Measurements from ENCODE around the gene ARHGAP31.
"Not testable (repeated sequence)": the region's sequence is repeated elsewhere in the genome, so short reads cannot be mapped to it uniquely, and the experiment has no call there.

The ARHGAP31 gene

GRCh38 chr3:119293871-119294695, at the start of gene ARHGAP31:
ARHGAP31 (plus strand) TSS chr3:119294383; CDS start chr3:119294905, 522 bp downstream.
- peak within 1 kb of the TSS; percentile 94 for H3K27ac Mint-ChIP-seq
- H3K4me1 Mint-ChIP-seq = peaks cover 58% of the 10 kb centered on the region
- peak; percentile 91 for ATAC-seq
- H3K36me3 Mint-ChIP-seq = peaks cover 4% of the 10 kb centered on the region
- no peaks in the 10 kb centered on the region for H3K27me3 Mint-ChIP-seq
- peak within 1 kb of the TSS; percentile 92 for H3K4me3 Mint-ChIP-seq
- no peaks in the 10 kb centered on the region for H3K9me3 Mint-ChIP-seq

GRCh38 chr3:119245778-119246177, 48.4 kb upstream of the ARHGAP31 start:
- Mint-ChIP-seq H3K27ac (no peak overlapping the region), H3K4me1 (peaks cover 9% of the 10 kb centered on the region), H3K36me3 (peaks cover 14% of the 10 kb centered on the region), H3K27me3 (no peaks in the 10 kb centered on the region), H3K9me3 (peaks cover 15% of the 10 kb centered on the region), H3K4me3 (no peak overlapping the region)
- no peak for ATAC-seq

GRCh38 chr3:119255214-119255613, 39.0 kb upstream of the ARHGAP31 start:
- Mint-ChIP-seq H3K4me1 (peaks cover 30% of the 10 kb centered on the region), H3K27ac (no peak overlapping the region), H3K36me3 (no peaks in the 10 kb centered on the region), H3K9me3 (peaks cover 3% of the 10 kb centered on the region), H3K4me3 (no peak overlapping the region), H3K27me3 (no peaks in the 10 kb centered on the region)
- no peak for ATAC-seq

- no peak for ATAC-seq
Observed at GRCh38 chr3:119257111-119257510, 37.1 kb upstream of the ARHGAP31 start.

GRCh38 chr3:119257654-119258410, 36.4 kb upstream of the ARHGAP31 start:
- Mint-ChIP-seq H3K9me3 (no peaks in the 10 kb centered on the region), H3K4me3 (peak overlapping the region; percentile 17), H3K27ac (peak overlapping the region; percentile 76), H3K27me3 (no peaks in the 10 kb centered on the region), H3K36me3 (no peaks in the 10 kb centered on the region), H3K4me1 (peaks cover 30% of the 10 kb centered on the region)
- peak; percentile 86 for ATAC-seq

More at GRCh38 chr3:119257111-119257510, 37.1 kb upstream of the ARHGAP31 start:
- H3K36me3 Mint-ChIP-seq = no peaks in the 10 kb centered on the region
- H3K27me3 Mint-ChIP-seq = no peaks in the 10 kb centered on the region
- peaks cover 30% of the 10 kb centered on the region for H3K4me1 Mint-ChIP-seq
- H3K27ac Mint-ChIP-seq = peak overlapping the region; percentile 76
- peaks cover 3% of the 10 kb centered on the region for H3K9me3 Mint-ChIP-seq
- H3K4me3 Mint-ChIP-seq = no peak overlapping the region

GRCh38 chr3:119258915-119259314, 35.3 kb upstream of the ARHGAP31 start:
- Mint-ChIP-seq H3K4me1 (peaks cover 35% of the 10 kb centered on the region), H3K4me3 (no peak overlapping the region), H3K27me3 (no peaks in the 10 kb centered on the region), H3K36me3 (no peaks in the 10 kb centered on the region), H3K9me3 (no peaks in the 10 kb centered on the region), H3K27ac (peak overlapping the region; percentile 76)
- peak; percentile 88 for ATAC-seq

GRCh38 chr3:119259821-119260220, 34.4 kb upstream of the ARHGAP31 start:
- H3K27me3 Mint-ChIP-seq = no peaks in the 10 kb centered on the region
- no peaks in the 10 kb centered on the region for H3K9me3 Mint-ChIP-seq
- ATAC-seq = no peak
- no peak overlapping the region for H3K27ac Mint-ChIP-seq
- no peaks in the 10 kb centered on the region for H3K36me3 Mint-ChIP-seq
- peaks cover 37% of the 10 kb centered on the region for H3K4me1 Mint-ChIP-seq
- H3K4me3 Mint-ChIP-seq = no peak overlapping the region

GRCh38 chr3:119261055-119261454, 33.1 kb upstream of the ARHGAP31 start:
- peaks cover 37% of the 10 kb centered on the region for H3K4me1 Mint-ChIP-seq

GRCh38 chr3:119270212-119270611, 24.0 kb upstream of the ARHGAP31 start:
- H3K27me3 Mint-ChIP-seq, H3K4me3 Mint-ChIP-seq, H3K9me3 Mint-ChIP-seq, ATAC-seq, H3K27ac Mint-ChIP-seq, H3K4me1 Mint-ChIP-seq, H3K36me3 Mint-ChIP-seq: not testable (repeated sequence)

More at GRCh38 chr3:119261055-119261454, 33.1 kb upstream of the ARHGAP31 start:
- Mint-ChIP-seq H3K36me3 (no peaks in the 10 kb centered on the region), H3K27me3 (no peaks in the 10 kb centered on the region), H3K27ac (no peak overlapping the region), H3K4me3 (no peak overlapping the region), H3K9me3 (no peaks in the 10 kb centered on the region)
- no peak for ATAC-seq

- no peak overlapping the region for H3K27ac Mint-ChIP-seq
- peaks cover 3% of the 10 kb centered on the region for H3K9me3 Mint-ChIP-seq
- ATAC-seq = no peak
- H3K4me1 Mint-ChIP-seq = peaks cover 6% of the 10 kb centered on the region
- no peak overlapping the region for H3K4me3 Mint-ChIP-seq
- H3K36me3 Mint-ChIP-seq = peaks cover 3% of the 10 kb centered on the region
- no peaks in the 10 kb centered on the region for H3K27me3 Mint-ChIP-seq
Observed at GRCh38 chr3:119276680-119277079, 17.5 kb upstream of the ARHGAP31 start.

- H3K27ac Mint-ChIP-seq = peak overlapping the region; percentile 42
Observed at GRCh38 chr3:119279101-119279554, 15.1 kb upstream of the ARHGAP31 start.

GRCh38 chr3:119279584-119280243, 14.5 kb upstream of the ARHGAP31 start:
- Mint-ChIP-seq H3K36me3 (peaks cover 13% of the 10 kb centered on the region), H3K27ac (peak overlapping the region; percentile 42), H3K9me3 (peaks cover 11% of the 10 kb centered on the region), H3K4me1 (peaks cover 3% of the 10 kb centered on the region), H3K4me3 (no peak overlapping the region), H3K27me3 (no peaks in the 10 kb centered on the region)
- ATAC-seq = no peak

More at GRCh38 chr3:119279101-119279554, 15.1 kb upstream of the ARHGAP31 start:
- peaks cover 13% of the 10 kb centered on the region for H3K36me3 Mint-ChIP-seq
- peaks cover 10% of the 10 kb centered on the region for H3K9me3 Mint-ChIP-seq
- no peaks in the 10 kb centered on the region for H3K27me3 Mint-ChIP-seq
- no peak overlapping the region for H3K4me3 Mint-ChIP-seq
- ATAC-seq = no peak
- H3K4me1 Mint-ChIP-seq = peaks cover 6% of the 10 kb centered on the region

GRCh38 chr3:119288669-119289403, 5.3 kb upstream of the ARHGAP31 start:
- H3K4me1 Mint-ChIP-seq = peaks cover 31% of the 10 kb centered on the region
- peaks cover 18% of the 10 kb centered on the region for H3K9me3 Mint-ChIP-seq
- H3K36me3 Mint-ChIP-seq = peaks cover 8% of the 10 kb centered on the region
- no peak for ATAC-seq
- peak overlapping the region; percentile 33 for H3K27ac Mint-ChIP-seq
- H3K4me3 Mint-ChIP-seq = no peak overlapping the region
- H3K27me3 Mint-ChIP-seq = no peaks in the 10 kb centered on the region

- Mint-ChIP-seq H3K27ac (peak overlapping the region; percentile 33), H3K9me3 (peaks cover 18% of the 10 kb centered on the region), H3K27me3 (no peaks in the 10 kb centered on the region), H3K36me3 (peaks cover 6% of the 10 kb centered on the region), H3K4me3 (no peak overlapping the region), H3K4me1 (peaks cover 32% of the 10 kb centered on the region)
- ATAC-seq = no peak
Observed at GRCh38 chr3:119289404-119289770, 4.8 kb upstream of the ARHGAP31 start.
